NCI-H524 (cell line): ENCODE data around the gene CDK12.

Experiments used
- DNase-seq, 2 experiments: peaks; one replicate each; lab custom pipeline; 2025; lab: John Stamatoyannopoulos, UW

Gene CDK12

DNA sequence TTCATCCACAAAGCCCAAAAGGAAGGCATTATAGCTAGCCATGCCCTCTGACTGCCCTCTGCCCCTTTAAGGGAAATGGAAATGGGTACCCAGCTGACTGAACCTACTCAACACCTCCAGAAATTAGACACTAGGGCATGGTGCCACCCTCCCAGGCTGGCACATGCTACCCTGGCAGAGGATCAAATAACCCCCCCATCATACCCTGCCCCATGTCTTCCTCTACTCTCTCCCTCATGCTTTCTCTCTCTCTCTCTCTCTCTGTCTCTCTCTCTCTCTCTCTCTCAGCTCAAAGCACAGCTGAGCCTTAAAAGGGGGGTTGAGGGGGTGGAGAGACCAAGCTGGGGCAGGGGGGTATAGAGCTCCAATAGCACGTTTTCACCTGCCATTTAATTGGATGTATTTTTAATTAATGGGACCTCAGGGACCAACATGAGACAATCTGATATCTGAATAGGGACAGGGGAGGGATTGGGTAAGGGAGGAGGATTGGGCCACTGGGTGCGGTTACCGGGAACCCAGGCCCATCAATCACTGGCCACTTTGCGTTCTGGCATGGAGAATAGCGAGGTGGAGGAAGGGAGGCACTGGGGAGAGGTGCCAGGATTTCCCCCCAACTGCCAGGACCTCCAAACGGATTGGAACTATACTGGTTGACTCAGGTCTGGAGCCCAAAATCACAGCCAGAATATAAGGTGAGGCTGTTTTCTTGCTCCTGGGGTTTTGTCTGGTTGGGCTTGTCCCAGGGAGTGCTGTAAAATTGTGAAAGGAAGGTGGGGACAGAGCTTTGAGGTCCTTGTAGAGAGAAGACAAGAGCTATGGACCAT lies 88.7 kb downstream of the CDK12 start:
- peak; percentile 66 to 70 for DNase-seq

DNA sequence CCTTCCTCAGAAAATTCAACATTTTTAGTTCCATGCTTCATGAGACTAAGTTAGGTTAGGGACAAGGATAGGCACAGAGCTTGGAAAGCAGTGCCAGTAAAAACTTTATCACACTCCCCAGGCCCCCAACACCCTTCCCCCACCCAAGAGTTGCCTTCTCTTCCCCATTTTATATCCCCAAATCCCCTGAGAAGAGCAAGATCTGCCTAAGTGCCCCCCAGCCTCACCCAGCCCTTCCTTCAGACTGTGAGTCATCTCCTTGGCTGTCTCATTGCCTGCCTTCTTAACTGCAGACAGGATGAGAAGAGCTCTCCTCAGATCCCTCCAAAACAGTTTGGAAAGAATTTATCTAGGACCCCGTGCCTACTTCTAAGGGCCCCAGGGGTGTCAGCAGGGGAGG lies 90.6 kb downstream of the CDK12 start:
- no peak for DNase-seq

DNA sequence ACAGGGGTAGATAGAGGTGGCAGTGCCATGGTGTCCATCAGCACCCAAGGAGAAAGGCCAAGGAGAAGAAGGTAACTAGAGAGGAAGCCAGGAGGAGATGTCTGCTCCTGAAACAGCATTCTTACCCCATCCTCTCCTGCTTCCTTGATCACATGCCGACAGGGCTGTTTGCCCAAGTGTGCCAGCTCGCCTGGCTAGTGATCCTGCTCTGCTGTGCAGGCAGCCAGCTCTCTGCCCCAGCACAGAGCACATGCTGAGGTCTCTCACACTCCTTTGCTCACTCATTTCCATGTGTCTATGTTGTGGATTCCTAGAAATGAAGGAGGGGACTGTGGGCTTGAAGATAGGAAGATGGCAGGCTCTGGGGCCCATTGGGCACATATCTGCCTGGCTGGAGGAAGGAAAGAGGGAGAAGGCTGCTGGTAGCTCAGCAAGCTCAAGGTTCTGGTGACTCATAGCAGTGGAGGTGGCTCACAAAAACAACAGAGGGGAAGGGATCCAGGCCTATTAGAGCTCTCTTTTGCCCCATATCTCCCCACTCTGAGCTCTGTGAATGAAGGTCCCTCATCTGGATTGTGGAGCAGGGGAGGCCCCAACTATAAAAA lies 92.2 kb downstream of the CDK12 start:
- DNase-seq, result no peak

DNA sequence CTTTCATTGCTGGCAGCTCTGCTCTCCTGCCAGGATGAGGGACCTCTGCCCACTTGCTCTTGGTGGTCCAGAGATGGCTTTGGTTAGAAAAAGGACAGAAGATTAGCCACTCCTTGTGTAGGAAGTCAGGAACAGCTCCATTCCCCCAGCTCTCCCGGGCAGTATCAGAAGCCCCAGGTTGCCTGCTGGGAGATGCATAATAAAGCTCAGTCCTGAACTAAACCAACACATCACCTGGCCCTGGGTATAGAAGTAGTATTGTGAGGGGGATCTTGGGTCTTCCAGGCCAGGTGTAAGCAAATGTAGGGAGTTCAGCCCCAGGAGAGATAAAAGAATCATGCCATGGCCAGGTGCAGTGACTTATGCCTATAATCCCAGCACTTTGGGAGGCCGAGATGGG lies 94.1 kb downstream of the CDK12 start:
- no peak for DNase-seq

DNA sequence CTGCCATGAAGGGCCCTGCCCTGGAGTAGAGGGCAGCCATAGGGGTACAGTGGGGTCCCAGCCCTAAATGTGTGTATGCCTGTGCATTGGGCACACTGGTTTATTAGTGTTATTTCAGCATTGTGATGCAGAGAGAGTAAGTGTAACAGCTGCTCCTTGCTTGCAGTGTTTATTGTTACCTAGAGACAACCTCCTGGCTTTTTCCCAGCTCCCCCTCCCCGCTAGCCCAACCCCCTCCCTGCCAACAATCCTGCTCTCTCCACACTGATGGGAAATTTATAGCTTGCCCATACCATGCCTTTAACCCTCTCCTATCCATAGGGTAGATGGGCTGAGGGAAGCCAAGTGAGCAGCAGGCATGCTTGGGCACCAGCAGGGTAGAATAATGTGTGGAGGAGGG lies 95.1 kb downstream of the CDK12 start:
- DNase-seq, result no peak

DNA sequence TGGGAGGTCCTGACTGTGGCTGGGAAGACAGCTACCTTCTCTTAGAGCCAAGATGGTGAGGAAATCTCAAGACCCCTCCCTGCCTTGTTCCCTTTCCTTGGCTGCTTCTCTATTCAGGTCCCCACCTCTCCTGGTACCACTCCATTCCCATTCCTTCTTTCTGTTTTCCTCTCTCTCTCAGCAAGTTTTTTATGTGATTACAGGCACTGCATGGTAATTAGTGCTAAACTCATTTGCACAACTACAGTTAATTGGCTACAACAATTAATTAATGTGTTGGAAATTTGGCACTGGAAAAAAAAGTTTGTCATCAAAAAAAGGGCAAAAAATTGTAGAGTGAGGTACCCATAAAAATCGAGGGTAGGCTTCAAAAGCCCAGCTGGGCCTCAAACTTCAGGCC lies 101.1 kb downstream of the CDK12 start:
- no peak for DNase-seq

DNA sequence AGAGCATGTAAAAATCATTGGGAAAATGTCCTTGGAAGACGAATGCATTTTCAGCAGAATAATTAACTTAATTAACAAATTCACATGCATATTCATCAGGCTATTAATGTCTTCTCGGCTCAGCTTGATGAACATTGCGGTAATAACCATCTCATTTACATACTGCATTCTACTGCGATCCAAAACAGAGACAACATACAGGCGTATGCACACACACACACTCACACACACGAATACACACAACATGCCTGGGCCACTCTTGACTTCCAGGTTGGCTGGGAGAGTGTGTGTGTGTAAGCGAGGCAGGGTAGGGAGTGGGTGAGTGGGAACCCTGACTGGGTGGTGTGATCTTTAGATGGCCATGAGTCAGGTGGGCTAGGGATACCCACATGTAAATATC lies 101.7 kb downstream of the CDK12 start:
- peak in 1 of 2 experiments; percentile 37 for DNase-seq

DNA sequence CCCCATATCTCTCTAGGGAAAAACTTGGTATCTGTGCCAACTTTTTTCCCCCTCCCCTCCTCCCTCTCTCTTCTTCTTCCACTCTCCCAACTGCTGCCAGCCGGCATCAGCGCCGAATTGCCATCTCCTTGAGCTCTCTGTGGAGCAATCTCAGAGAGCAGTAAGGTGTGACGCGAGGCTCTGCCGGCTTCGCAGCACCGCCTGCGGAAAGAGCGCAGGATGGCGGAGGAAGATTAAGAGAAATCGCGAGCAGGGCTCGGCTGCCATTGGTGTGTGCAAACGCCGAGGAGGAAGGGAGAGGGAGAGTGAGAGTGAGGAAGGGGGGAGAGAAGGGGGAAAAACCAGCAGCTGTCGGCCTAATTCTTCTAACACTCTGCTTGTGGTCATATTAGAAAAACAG lies 102.2 kb downstream of the CDK12 start:
- peak; percentile 94 to 97 for DNase-seq

DNA sequence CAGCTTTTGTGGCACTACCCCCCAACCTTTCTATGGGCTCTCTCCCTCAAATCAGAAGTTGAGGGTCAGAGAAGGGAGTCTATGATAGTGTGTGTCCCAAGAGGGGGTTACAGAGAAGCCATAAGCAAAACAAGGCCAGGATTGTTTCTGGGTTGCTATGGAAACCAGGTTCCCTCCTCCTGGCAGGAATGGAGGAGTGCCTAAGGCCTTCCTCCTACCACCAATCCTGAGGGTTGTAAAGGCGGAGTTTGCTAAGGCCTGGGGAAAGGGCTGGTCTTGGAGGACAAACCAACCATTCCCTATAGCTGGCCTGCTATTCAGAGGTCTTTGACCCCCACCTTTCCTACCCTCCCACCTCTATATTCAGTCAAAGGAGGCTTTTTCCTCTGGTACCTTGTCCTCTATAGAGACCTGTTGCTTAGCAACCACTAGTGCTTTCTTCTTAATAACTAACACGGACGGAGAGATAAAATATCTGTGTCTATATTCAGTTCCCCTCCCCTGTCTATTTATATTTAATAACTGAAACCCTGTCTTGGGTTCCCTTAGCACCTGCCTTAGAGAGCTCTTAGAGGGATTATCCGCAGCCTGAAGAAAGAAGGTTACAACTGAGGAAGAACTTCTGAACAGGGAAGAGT lies 103.0 kb downstream of the CDK12 start:
- DNase-seq, result peak; percentile 66 to 77

DNA sequence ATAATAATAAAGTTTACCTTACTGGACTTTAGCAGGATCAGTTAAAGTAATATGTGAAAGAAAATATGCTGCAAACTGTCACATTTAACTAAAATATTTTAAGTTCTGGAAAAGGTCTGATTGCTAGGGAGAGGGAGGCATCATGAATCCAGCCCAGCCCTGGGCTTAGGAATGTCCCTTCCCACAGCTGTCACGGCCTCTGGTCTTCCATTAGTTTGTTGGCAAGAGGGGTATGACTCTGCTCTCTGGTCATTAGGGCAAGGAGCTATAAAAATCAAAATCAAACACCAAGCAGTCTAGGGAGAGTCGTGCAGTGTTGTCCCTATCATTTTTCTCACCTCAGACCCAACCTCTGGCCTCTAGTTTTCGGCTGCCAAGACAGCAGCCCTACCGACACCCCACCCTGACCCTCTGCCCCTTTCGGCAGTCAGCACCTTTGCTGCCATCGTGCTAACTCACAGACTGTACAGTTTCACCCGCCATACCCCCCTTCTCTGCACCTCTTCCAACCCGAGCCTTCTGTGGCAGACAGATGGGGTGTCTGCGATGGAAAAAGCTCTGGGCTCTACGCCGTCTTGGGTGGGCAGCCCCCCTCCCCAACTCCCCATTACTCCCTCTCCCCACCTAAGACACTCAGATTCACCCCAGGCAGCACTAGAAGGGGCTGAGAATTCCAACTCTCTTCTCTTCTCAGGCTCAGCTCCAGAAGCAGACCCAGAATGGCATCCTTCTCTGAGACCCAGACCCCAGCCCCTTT lies 105.0 kb downstream of the CDK12 start:
- DNase-seq, result peak in 1 of 2 experiments; percentile 42

DNA sequence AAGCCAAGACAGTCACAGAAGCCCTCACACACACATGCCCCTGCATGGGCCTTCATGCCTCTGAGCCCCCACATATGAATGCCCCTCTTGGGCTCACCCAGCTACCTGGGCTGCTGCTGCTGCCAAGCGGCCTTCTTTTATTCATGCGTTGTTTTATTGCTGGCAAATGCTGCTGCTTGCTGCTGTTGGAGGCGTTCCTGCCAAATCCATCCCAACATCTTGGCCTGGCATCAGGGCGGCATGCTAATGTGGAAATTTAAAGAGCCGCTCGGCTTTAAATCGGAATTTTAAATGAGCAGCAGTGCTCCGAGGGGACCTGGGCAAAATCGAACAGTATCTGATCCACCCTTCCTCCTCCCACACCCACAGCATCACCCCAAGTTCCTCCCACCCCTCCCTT lies 107.4 kb downstream of the CDK12 start:
- DNase-seq, result no peak

DNA sequence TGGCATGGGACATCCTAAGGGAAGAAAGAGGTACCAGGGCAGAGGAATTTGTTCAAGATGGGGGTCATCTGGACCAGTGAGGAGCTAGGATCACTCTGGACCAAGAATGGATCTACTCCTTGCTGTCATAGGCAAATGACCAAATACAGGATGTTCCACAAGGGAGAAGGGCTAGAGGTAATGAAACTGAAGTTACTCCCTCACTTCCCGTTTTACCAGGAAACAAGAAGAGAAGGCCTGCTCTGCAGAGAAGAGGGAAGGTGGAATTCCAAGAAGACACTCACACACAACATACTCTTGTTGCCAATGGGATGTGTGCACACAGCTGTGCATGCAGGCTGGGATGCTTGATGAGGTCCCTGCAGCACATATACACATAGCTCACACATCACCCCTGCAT lies 107.8 kb downstream of the CDK12 start:
- no peak for DNase-seq

DNA sequence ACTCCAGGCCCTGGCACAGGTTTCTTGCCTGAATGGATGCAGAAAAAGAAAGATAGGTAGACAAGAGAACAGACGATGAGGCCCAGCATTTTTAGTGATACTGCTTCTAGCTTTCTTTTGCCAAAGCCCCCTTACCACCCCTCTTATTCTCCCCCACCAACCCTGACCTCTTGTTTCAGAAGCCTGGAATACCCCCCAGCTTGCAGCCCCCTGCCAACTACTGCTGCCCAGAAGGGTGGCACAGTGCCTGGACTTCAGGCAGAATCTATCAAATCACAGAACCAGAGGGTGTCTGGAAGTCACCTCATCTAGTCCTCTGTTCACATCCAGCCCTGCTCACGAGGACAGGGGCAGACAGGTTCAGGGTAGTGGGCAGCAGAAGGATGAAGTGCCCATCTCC lies 110.8 kb downstream of the CDK12 start:
- DNase-seq, result no peak

DNA sequence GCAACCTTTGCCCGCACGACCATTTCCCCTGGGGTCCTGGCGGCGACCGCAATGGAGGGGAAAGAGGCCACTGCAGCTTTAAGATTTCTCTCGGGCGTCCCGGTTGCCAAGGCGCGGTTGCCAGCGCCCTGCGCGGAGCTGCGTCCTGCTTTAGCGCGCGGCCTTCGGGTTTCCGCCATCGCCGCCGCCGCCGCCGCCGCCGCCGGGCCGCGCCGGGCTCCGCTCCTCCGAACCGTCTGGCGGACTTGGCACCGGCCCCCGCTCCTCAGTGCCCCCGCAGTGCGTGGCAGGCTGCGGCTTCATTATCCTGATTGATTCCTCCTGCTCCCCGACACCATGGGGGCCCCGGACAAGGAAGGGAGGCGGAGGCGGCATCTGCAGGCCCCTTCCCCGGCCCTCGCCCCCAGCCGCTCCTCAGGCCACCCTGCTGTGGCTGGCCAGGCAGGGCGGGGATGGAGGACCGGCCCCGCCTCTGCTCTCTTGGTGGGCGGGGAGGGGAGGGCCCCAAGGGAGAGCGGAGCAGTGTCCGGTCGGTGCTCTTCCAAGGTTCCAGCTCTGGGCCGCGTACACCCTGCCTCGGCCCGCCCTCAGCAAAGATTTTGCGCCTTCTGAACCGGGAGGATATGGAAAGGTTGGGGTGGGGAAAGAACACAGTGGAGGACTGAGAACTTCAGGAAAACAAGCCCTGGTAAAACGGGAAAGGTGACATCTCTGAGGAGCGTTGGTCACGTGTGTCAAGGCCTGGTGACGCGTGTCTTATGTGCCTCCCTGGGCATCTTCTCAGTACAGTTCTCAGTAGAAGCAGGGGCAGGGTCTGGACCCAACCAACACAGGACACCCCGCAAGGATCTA lies 112.4 kb downstream of the CDK12 start:
- DNase-seq, result peak; percentile 26 to 55

DNA sequence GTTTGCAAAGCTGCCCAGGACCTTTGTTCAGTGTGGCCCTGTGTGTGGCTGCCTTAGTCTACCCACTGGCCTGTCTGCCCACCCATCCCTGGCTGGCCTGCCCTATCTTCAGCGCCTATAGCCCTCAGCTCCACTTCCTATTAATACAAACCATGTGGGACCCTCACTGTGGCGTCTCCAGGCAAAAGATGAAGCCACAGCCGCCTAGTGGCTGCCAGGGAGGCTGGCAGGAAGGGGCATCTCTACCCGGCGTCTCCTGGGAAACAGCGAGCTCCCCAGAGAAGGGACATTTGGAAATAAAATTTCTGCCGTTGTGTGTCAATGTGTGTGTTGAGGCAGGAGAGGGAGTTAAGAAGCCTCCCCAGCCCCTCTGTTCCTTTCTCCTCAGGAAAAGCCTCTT lies 114.9 kb downstream of the CDK12 start:
- DNase-seq, result peak; percentile 53 to 80

DNA sequence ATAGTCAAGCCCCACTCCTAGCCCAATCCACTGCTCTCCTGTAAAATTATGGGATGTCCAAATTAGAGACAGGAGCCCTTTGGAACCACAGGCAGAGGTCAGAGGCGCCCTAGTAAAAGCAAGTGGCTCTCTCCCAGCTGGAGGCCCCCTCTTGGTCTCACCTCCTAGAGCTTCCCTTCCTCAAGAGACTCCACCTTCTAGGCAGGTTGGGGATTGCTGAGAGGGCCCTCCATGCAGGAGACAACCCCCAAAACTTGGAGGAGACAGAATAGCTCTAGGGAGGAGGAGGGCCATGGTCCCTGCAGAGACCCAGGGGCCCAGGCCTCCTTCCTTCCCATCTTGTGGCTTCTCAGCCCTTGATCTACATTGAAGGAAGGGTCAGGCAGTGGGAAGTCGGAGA lies 117.0 kb downstream of the CDK12 start:
- no peak for DNase-seq

DNA sequence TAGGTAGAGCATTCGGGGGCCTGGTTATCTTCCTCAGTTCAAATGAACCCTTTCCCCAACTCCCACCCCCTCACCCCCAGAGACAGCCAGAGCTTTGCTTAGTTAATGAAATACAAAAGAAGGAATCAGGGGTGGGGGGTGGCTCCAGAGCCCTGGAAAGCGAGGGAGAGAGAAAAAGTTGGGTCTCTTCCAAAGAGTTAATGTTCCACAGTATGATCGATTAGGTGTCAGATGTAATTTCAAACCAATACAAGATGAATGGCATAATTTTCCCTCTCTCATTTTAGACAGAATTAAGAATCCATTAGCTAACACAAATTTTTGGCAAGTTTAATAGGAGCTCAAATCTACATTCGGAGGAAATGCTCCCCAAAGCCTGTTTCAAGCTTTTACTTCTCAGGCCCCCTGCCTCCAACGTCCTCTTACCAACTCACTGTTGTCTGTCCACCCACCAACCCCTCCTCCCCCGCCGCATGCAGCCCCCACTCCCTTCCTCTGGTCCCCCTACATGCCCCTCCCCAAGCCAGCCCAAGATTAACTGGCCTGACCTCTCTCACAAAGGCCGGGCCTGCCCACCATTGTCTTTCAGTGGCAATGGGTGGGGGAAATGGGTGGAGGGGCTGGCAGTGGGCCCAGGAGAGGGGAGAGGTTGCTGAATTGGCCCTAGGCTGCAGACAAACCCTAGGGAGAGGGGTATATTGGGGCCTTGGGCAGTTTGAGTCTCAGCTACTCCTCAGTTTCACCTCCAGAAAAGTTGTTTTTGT lies 118.2 kb downstream of the CDK12 start:
- DNase-seq, result no peak

DNA sequence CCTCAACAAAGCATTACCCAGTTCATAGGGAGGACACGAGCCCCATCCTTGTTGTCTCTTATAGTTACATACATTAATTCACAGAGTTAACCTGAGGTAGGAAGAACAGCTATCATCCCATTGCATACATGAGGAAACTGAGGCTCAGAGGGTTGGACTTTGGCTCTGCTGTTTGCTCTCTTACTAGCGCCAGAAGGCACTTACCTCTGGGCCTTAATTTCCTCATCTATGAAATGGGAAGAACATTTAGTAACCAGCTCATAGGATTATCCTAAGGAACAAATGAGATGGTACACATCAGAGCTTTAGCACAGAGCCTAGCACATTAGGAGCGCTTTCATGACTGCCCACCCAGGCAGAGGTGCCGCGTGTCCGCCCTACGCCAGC lies 118.8 kb downstream of the CDK12 start:
- no peak for DNase-seq

DNA sequence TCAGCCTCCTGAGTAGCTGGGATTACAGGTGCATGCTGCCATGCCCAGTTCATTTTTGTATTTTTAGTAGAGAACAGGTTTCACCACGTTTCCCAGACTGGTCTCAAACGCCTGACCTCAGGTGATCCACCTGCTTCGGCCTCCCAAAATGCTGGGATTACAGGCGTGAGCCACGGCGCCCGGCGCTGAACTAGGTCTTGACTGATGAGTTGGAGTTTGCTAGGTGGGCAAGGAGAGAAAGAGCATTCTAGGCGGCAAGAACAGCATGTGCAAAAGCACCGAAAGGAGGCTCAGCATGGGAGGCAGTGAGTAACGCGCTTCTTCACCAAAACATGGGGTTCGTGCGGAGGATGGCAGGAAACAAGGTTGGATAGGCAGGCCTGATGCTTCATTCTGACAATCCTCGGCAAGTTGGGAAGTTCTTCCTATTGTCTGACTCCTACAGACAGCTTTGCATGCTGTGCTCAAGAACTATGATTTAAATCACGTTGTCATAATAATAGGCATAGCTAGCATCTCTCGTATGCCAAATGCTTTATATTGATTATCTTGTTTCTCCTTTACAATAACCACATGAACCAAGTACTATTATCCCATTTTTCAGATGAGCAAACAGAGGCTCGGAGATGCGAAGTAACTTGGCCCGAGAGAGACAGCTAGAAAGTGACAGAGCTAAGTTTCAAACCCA lies 119.9 kb downstream of the CDK12 start:
- no peak for DNase-seq

DNA sequence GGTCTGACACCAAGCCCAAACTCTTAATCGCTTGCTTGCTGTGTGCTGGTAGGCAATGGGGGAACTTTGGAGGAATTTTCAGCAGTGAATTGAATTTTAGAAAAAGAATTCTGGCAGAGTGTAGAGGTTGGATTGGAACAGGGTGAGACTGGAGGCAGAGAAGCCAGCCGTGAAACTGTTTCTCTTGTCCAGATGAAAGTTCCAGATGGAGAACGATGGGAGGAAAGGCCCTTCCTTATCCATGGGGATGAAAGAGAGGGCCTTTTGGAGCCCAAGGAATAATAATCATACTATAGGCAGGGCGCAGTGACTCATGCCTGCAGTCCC lies 120.4 kb downstream of the CDK12 start:
- DNase-seq, result no peak
